ENCODE results near the gene CARD14. TPM values are rescaled to one million over a fixed set of nuclear protein-coding genes. Genes with fewer than 3 reads are reported as not detected.
A peak's percentile ranks its signal among the peaks of the same experiment; 100 is the strongest.

The CARD14 gene
- total and polyA plus RNA-seq, 2 of the 13 experiments (the other 11 are each of a cell fraction or from before 2014, with no cell fraction given), result 0.11 TPM; not detected in 1

DNA sequence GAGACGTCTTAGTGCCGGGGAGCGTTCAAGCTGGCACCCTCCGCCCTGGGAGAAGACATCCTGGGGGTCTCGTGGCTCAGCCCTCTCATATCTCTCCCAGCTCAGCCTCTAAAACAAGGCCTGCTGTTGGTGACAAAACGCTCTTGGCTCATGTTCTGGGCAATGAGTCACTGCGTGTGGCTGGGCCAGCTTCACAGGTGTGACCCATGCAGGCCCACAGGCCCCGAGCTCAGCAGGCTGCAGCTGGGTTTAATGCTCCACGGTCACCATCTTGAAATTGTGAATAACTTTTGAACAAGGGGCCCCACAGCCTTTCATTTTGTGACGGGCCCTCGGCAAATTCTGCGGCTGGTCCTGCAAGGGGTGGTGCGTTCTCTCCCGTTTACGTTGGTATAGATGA, 46.0 kb upstream of the CARD14 start:
- Histone ChIP-seq H3K27ac (ENCODE audit: extremely low read length, insufficient read depth, low read length) (no peak overlapping the region), H3K4me3 (replicated peaks in 1 of 3; ENCODE audit: insufficient read depth in 1 of 3, low read depth in 2 of 3, low read length in 3 of 3) (0 out of 6 replicates have a peak overlapping the region, but pooled peaks of 1 of the 3 experiments have one; percentile 0), H4K20me1 (ENCODE audit: insufficient read depth, low read length) (no peaks in the 10 kb centered on the region), H3K36me3 (replicated peaks in 1 of 2; ENCODE audit: control insufficient read depth in 1 of 2, insufficient read depth in 2 of 2, low read length in 2 of 2) (no peaks in the 10 kb centered on the region), H3K27me3 (ENCODE audit: control insufficient read depth in 1 of 2, insufficient read depth in 2 of 2, low read length in 2 of 2) (no peaks in the 10 kb centered on the region; a peak in 2 of 5 replicates), H3K9ac (ENCODE audit: insufficient read depth, low read depth, low read length) (no peak overlapping the region), H3K9me3 (ENCODE audit: low read length) (no peaks in the 10 kb centered on the region), H3K79me2 (ENCODE audit: insufficient read depth, low read length) (no peaks in the 10 kb centered on the region), H3K4me2 (ENCODE audit: low read depth, low read length) (peak overlapping the region; percentile 53), H3K4me1 (ENCODE audit: insufficient read depth, low read length) (peaks cover 20% of the 10 kb centered on the region), H2AFZ (ENCODE audit: low read length) (no peak overlapping the region)
- intact Hi-C loops (cut with micrococcal nuclease; ENCODE audit: unreplicated experiment), result loop anchor here (1.0 to 2.0 kb wide), 2 partner anchors 41 to 117 kb away; no protein-coding TSS in a partner anchor
- ATAC-seq, result peak; percentile 30
- TF ChIP-seq SYNCRIP (IDR thresholded peaks at IDR 0.05; ENCODE audit: insufficient read depth, low read depth, low read length) (no peak), ZNF496 (CRISPR knock-in tag; IDR thresholded peaks at IDR 0.05; ENCODE audit: insufficient replicate concordance) (no peak), DMAP1 (CRISPR knock-in tag; IDR thresholded peaks at IDR 0.05) (0 out of 2 replicates have a peak, but pooled peaks have one; percentile 28), WIZ (CRISPR knock-in tag; IDR thresholded peaks at IDR 0.05) (0 out of 2 replicates have a peak, but pooled peaks have one; percentile 6), ZNF501 (CRISPR knock-in tag; IDR thresholded peaks at IDR 0.05) (peak; percentile 38; the same call in 1 of the 2 replicates), ZNF414 (CRISPR knock-in tag; IDR thresholded peaks at IDR 0.05) (0 out of 2 replicates have a peak, but pooled peaks have one; percentile 8), FOSL2 (CRISPR knock-in tag; IDR thresholded peaks at IDR 0.05) (0 out of 2 replicates have a peak, but pooled peaks have one; percentile 38), AHR (CRISPR knock-in tag; IDR thresholded peaks at IDR 0.05) (0 out of 2 replicates have a peak, but pooled peaks have one; percentile 10)
- ChIA-PET POLR2A (interaction anchor here (0.9 to 1.9 kb wide), 12 partner anchors 9 to 138 kb away, joined by 3 to 18 read pairs (median 5); partner anchors contain the start of genes GAA, SGSH and SLC26A11), CTCF (ENCODE audit: low intra/inter-chr PET ratio, low total read pairs) (interaction anchor here (1.2 to 1.7 kb wide), 3 partner anchors 41 to 118 kb away, joined by 5 to 13 read pairs (median 7); no protein-coding TSS in a partner anchor)
- DNase-seq (ENCODE audit: low spot score), result no peak
- 61% methylated on average over 14 of the region's 15 CpGs for WGBS (ENCODE audit: low lambda C conversion rate)
- FAIRE-seq, result no peak
- BruUV-seq (replicated peaks), result no TSS peak
- in situ Hi-C loops (cut with HindIII; ENCODE audit: extremely low pct_ligation_motif_present, low pct_unique_long_range_greater_than_20kb), result loop anchor here (5.0 kb wide), 1 partner anchor 116 kb away; no protein-coding TSS in a partner anchor
